A549 (cell line): ENCODE results near the gene FZD7.

Experiments used
- CEBPB ChIP-seq, 2 experiments: fragments of >200 bp in 1 of 2; sonication (Bioruptor Twin) in 1 of 2; formaldehyde crosslinking in 1 of 2; IDR thresholded peaks; 2 replicates each; pipeline ENCODE4 v1.6.1; 2012 to 2016
- CTCF ChIP-seq: fragments of >200 bp; sonication (Bioruptor Twin); formaldehyde crosslinking; IDR thresholded peaks from 3 replicates; pipeline ENCODE4 v1.5.1; 2016
- EP300 ChIP-seq, 2 experiments: fragments of >200 bp; sonication (Bioruptor Twin); formaldehyde crosslinking; IDR thresholded peaks; 2 replicates in 1 of 2; 3 replicates in 1 of 2; pipeline ENCODE4 v1.6.1; 2016 to 2017
- HMGXB4 ChIP-seq: fragments of 250-450 bp; sonication (Bioruptor Pico); IDR thresholded peaks from 2 replicates; pipeline ENCODE4 v1.5.0; 2021; ENCODE audit warnings: mild to moderate bottlenecking, moderate library complexity, borderline replicate concordance
- HOXB13 ChIP-seq: fragments of 250-450 bp; sonication (Bioruptor Pico); IDR thresholded peaks from 2 replicates; pipeline ENCODE4 v1.5.0; 2020; ENCODE audit warnings: low read depth, mild to moderate bottlenecking, moderate library complexity
- POLR2A ChIP-seq: IDR thresholded peaks from 2 replicates; pipeline ENCODE4 v1.6.1; 2012; ENCODE audit warnings: mild to moderate bottlenecking, low read length
- REST ChIP-seq: fragments of 200-600 bp; sonication (generic); IDR thresholded peaks from 2 replicates; pipeline ENCODE4 v1.6.1; 2016; ENCODE audit warnings: antibody characterized with exemption, mild to moderate bottlenecking, moderate library complexity
- TP53 ChIP-seq: fragments of 250-450 bp; sonication (Bioruptor Pico); IDR thresholded peaks from 2 replicates; pipeline ENCODE4 v1.5.0; 2021; ENCODE audit warnings: mild to moderate bottlenecking, moderate library complexity
- USF2 ChIP-seq: fragments of 450-650 bp; IDR thresholded peaks from 2 replicates; pipeline ENCODE4 v1.6.1; 2014; ENCODE audit warnings: antibody characterized with exemption
- ZC3H11A ChIP-seq: fragments of 450-650 bp; IDR thresholded peaks from 2 replicates; pipeline ENCODE4 v1.6.1; 2014; ENCODE audit warnings: antibody characterized with exemption, mild to moderate bottlenecking
- ZNF302 ChIP-seq: fragments of 250-450 bp; sonication (Bioruptor Pico); IDR thresholded peaks from 2 replicates; pipeline ENCODE4 v1.9.0; 2021; ENCODE audit warnings: inconsistent platforms, mild to moderate bottlenecking, moderate library complexity

GRCh38 chr2:201984800-201985525 is 48.7 kb upstream of the FZD7 start:
- TF ChIP-seq POLR2A (no peak), CTCF (no peak), HOXB13 (CRISPR knock-in tag) (no peak), EP300 (IDR thresholded peaks at IDR 0.05) (no peak), ZNF302 (no peak), CEBPB (IDR thresholded peaks at IDR 0.05) (no peak), TP53 (CRISPR knock-in tag) (no peak), HMGXB4 (CRISPR knock-in tag) (no peak), REST (no peak), USF2 (no peak), ZC3H11A (no peak)
